ENCODE data around the gene GTF3A.

GTF3A gene

DNA sequence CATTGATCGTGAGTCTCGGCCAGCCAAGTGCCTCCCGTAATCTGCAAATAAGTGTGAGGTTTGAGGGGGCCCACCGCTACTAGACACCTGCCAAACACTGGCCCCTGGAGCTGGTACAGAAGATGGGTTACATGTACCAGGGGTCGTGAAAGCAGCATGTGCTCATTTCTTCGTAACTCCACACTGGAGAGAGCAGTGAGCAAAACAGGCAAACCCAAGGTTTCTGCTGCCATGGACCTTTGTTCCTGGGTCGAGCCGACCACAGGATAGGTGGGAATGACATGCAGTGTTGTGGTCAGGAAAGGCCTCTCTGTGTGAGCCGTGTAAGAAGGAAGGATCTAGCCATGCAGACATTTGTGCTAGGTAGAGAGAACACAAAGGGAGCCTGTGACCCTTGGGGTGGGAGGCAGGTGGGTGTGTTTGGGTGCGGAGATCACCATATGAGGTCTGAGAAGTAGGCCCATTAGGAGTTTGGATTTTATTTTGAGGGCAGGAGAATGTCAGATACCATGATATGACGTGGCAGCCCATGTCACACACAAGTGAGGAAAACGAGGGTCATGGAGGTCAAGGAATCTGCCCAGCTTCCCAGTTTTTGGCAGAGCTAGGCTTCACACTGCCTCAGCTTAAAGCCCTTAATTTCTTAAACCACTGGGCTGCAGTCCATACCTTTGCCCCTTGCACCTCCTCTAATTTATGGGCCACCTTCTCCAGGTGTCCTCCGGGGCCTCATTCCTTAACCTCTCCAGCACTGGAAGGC, 919 bp downstream of the GTF3A start:
- Mint-ChIP-seq H3K4me3 (peak overlapping the region; percentile 85), H3K36me3 (peaks cover 65% of the 10 kb centered on the region), H3K9me3 (no peaks in the 10 kb centered on the region), H3K27ac (peak overlapping the region; percentile 92), H3K4me1 (peaks cover 48% of the 10 kb centered on the region)
- ATAC-seq (peak; percentile 0), DNase-seq (ENCODE audit: low spot score in 2 of 2) (no peak)

DNA sequence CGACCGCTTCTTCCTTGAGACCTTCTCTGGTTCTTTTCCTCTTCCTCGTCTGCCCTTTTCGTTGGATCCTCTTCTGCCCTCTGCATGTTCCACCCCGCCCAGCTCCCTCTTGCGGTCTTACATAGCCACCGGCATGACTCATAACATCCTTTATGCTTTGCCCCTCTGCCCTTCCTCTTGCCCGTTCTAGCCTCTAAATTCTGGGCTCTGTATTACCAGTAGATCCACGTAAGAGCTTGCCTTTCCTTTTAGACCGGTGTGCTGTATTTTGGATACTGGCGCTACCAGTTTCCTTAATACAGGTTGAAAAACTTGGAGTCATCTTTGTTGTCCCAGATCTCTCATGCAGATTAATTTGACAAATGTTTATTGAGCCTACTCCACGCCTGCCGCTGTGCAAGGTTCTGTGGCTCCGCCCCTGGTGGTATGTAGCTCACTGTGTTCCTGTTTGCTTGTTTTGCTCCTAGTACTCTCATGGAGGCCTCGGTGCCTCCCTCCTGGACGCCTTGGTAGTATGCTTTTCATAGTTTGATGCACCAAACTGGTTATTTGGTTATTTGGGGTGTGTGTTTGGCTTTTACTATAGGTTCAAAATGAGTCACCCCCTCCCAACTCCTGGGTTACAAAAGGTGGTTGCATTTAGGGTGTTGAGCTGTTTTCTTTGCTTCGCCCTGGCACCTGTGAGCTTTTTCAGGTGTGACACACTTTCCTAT, 1.7 kb downstream of the GTF3A start:
- Mint-ChIP-seq H3K4me1 (peaks cover 51% of the 10 kb centered on the region), H3K36me3 (peaks cover 73% of the 10 kb centered on the region), H3K4me3 (peak overlapping the region; percentile 85), H3K27ac (peak overlapping the region; percentile 92), H3K9me3 (no peaks in the 10 kb centered on the region)
- peak; percentile 78 for ATAC-seq
- peak; percentile 44 to 84 for DNase-seq (ENCODE audit: low spot score in 2 of 2)

DNA sequence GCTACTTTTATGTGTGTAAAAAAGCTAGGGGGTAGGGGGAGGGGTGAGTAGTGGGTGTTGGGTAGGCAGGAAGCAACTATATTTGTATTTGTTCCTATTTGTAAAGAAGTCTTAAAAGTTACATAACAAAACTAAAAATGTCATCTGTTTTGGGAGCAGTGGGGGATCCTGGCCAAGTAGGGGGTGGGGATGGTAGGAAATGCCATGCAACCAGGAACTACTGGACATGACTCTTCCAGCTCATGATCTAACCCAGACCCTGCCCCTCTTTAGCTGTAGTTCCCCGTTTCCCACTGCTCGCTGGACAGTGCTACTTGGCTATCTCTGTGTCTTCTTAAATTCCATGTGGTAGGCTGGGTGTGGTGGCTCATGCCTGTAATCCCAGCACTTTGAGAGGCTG, 3.2 kb downstream of the GTF3A start:
- Mint-ChIP-seq H3K9me3 (no peaks in the 10 kb centered on the region), H3K4me1 (peaks cover 64% of the 10 kb centered on the region), H3K27ac (peak overlapping the region; percentile 92), H3K36me3 (peaks cover 83% of the 10 kb centered on the region), H3K4me3 (peak overlapping the region; percentile 85)
- ATAC-seq (no peak), DNase-seq (ENCODE audit: low spot score in 2 of 2) (no peak)

DNA sequence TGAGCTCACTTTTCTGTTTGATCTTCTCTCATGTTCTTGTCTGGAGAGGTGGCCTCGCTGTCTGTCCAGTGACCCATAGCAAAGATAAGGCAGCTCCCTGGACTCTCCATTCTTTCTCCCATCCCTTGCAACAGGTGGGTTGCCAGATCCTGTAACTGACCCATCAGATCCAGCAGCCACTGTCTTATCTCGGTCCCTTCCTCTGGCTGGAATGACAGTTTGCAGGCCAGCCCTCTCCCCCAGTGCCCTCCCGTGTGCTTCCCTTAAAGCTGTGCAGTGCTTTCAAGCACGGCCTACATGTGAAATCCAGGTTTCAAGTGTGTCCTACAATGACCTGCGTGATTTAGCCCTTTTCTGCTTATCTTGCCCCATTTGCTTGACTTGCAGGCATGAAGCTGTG, 3.7 kb downstream of the GTF3A start:
- DNase-seq (ENCODE audit: low spot score in 2 of 2): no peak
- Mint-ChIP-seq H3K36me3 (peaks cover 85% of the 10 kb centered on the region), H3K4me3 (peak overlapping the region; percentile 85), H3K27ac (peak overlapping the region; percentile 92), H3K4me1 (peaks cover 63% of the 10 kb centered on the region), H3K9me3 (no peaks in the 10 kb centered on the region)
- no peak for ATAC-seq

DNA sequence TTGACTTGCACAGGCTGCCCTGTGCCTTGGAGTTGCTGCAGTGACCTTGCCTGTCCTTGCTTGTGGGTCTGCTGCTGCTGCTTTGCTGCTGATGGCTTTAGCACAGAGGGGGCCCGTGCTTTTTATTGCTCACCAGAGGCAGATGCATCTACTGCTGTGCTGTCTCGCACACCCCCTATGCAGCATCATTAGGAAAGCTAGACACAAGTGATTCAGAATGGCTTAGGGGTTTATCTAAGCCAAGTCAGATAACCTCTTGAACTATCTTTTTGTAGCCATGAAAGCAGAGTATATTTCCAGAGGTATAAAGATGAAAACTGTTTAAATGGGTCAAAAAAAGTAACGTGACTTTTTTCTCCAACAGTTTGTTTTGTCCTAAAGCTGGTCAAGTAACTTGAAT, 7.8 kb downstream of the GTF3A start:
- ATAC-seq: peak; percentile 55
- Mint-ChIP-seq H3K36me3 (peaks cover 100% of the 10 kb centered on the region), H3K4me3 (peak overlapping the region; percentile 15), H3K4me1 (peaks cover 39% of the 10 kb centered on the region), H3K27ac (peak overlapping the region; percentile 82), H3K9me3 (no peaks in the 10 kb centered on the region)
- no peak for DNase-seq (ENCODE audit: low spot score in 2 of 2)

DNA sequence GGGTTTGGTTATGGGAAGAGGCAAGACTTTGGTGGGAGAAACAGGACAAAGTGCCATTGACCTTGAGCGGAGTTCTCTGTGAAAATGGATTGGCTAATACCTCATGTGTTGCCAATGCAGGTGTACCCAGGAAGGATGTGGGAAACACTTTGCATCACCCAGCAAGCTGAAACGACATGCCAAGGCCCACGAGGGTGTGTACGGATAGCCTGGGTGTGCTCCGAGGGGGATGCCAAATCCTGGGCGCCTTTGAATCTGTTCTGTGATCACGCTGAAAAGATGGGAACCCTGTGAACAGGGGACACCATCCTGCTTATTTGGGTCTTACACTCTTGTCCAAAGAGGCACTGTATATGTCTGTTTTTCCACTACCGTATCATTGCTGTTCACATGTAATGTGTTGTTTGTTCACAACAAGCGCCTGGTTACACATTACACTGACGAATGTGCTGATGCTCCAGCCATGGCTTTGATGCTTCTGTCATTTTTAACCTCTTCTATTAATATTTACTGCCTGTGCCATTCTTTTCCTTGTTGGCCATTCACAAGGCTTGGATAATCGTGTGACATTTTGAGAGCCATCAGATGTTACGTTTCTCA, 8.3 kb downstream of the GTF3A start:
- Mint-ChIP-seq H3K4me3 (peak overlapping the region; percentile 15), H3K4me1 (peaks cover 39% of the 10 kb centered on the region), H3K36me3 (peaks cover 100% of the 10 kb centered on the region), H3K27ac (peak overlapping the region; percentile 82), H3K9me3 (no peaks in the 10 kb centered on the region)
- ATAC-seq (peak; percentile 28), DNase-seq (ENCODE audit: low spot score in 2 of 2) (no peak)

DNA sequence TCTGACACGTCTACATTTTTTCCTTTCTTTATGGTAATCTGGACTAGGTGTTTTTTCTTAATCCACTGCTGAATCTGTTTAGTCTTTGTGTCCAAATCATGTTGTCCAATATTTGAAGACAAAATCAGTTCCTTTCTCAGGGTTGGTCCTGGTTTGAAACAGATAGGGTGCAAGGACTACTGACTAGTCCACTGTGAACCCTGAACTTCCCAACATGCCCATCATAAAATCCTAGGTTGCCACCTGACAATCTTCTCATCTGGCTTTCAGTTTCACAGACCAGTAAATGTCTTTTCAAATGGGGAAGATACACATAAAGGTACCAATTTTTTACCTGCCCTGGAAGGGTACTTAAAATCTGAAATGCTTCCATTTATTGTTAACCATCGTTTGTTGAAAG, 12.7 kb downstream of the GTF3A start:
- H3K27ac Mint-ChIP-seq: no peak overlapping the region
- no peak for ATAC-seq
- peaks cover 47% of the 10 kb centered on the region for H3K4me1 Mint-ChIP-seq
- no peak for DNase-seq (ENCODE audit: low spot score in 2 of 2)
- no peak overlapping the region for H3K4me3 Mint-ChIP-seq
- H3K36me3 Mint-ChIP-seq: peaks cover 87% of the 10 kb centered on the region
- no peaks in the 10 kb centered on the region for H3K9me3 Mint-ChIP-seq

DNA sequence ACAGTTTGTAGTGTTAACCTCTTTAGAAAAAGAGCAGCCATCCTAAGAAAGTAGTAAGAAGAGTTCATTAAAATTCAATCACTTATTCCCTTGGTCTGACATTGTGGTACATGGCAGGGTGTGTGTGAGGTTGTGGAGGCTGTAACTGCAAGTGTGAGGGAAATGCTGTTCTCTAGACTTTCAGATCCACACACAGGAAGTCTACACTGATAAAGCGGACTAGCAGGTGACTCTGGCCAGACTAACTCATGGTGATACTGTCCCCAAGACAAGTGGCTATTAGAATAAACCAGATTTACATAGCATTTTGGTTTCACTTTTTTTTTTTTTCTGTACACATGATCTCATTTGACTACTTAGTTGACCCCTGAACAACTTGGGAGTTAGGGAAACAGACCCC, 16.0 kb downstream of the GTF3A start:
- H3K36me3 Mint-ChIP-seq: peaks cover 60% of the 10 kb centered on the region
- peak; percentile 46 for ATAC-seq
- H3K4me3 Mint-ChIP-seq: no peak overlapping the region
- no peaks in the 10 kb centered on the region for H3K9me3 Mint-ChIP-seq
- peaks cover 48% of the 10 kb centered on the region for H3K4me1 Mint-ChIP-seq
- H3K27ac Mint-ChIP-seq: peak overlapping the region; percentile 73
- DNase-seq (ENCODE audit: low spot score in 2 of 2): no peak

DNA sequence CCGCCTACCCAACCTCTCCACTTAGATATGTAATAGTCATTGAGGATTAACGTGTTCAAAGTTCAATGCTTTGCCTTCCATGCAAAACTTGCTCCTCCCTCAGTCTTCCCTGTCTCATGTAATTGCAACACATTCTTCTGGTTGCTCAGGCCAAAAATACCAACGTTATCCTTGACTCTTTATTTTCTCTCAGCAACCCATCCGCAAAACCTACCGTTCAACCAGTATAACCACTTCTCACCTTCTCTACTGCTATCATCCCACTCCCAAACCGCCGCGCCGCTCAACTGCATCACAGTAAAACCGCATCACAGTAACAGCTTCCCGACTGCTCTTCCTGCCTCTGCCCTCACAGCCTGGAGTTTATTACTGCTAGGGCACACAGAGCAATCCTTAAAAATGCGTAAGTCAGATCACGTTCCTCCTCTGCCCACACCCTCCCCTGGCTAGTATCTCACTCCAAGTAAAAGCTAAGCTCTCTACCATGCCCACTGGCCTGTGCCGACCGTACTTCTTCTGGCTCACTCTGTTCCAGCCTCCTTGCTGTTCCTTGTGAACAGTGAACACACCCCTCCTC, 17.7 kb downstream of the GTF3A start:
- peaks cover 42% of the 10 kb centered on the region for H3K36me3 Mint-ChIP-seq
- peaks cover 54% of the 10 kb centered on the region for H3K4me1 Mint-ChIP-seq
- peak overlapping the region; percentile 50 for H3K4me3 Mint-ChIP-seq
- DNase-seq (ENCODE audit: low spot score in 2 of 2) (no peak), ATAC-seq (peak; percentile 55)
- no peaks in the 10 kb centered on the region for H3K9me3 Mint-ChIP-seq
- H3K27ac Mint-ChIP-seq: peak overlapping the region; percentile 57

DNA sequence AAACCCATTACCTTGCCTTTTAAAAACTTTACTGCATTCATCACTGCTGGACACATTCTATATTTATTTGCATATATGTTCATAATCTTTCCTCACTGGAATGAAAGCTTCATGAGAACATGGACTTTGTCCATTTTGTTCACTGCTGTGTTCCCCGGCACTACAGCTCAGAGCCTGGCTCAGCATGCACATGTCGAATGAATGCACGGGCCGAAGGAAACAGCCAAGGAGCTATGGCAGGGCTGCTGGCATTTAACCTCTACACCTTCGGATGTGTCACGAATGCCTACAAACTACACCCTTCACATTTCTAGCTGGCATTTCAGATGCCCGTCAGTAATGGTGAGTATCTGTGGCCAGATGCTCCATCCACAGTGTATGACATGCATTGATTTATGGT, 18.4 kb downstream of the GTF3A start:
- H3K4me3 Mint-ChIP-seq: peak overlapping the region; percentile 50
- no peaks in the 10 kb centered on the region for H3K9me3 Mint-ChIP-seq
- DNase-seq (ENCODE audit: low spot score in 2 of 2) (no peak), ATAC-seq (no peak)
- H3K27ac Mint-ChIP-seq: peak overlapping the region; percentile 57
- H3K4me1 Mint-ChIP-seq: peaks cover 55% of the 10 kb centered on the region
- H3K36me3 Mint-ChIP-seq: peaks cover 36% of the 10 kb centered on the region

DNA sequence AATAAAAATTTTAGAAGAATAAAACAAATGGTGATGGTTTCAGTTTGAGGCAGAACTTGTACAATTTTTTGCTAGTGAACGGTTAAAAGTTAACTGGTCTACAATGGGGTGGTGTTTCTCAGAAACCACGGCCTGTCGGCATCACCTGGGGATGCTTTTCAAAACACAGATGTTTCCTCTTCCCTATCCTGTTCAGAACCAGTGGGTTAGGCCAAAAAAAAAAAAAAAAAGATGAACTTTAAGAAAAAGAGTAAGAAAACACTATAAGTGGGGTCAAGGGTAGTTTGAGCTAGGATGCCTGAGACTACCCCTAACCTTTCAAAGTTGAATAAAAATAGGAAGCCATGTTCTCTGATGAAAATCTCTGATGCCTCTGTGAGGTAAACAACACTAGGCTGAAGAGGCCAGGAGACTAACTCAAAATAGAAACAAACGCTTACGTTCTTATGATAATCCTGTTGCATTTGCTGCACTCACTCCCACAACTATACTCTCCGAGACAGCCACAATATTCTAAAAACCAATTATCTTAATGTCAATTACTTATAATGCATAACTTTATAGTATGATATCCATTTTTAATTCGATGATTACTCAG, 22.7 kb downstream of the GTF3A start:
- ATAC-seq (no peak), DNase-seq (ENCODE audit: low spot score in 2 of 2) (no peak)
- Mint-ChIP-seq H3K36me3 (peaks cover 32% of the 10 kb centered on the region), H3K4me1 (peaks cover 58% of the 10 kb centered on the region), H3K9me3 (no peaks in the 10 kb centered on the region), H3K4me3 (peak overlapping the region; percentile 86), H3K27ac (peak overlapping the region; percentile 93)

DNA sequence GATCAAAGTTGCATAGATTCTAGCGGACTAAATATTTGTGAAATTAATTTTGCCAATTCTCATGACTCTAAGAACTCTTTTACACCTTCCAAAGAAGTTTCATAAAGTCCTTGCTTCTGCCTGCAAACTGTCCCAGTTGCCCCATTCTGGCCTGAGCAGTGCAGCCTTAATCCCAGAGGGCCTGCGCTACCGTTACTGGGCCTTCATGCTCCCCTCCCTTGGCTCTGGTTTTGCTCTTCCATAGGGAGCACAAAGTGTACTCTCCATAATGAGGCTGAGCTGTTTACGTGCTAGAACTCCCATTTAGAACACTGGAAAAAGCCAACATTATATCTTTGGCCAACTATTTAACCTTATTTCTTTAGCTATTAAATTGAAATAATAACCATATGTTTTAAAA, 23.9 kb downstream of the GTF3A start:
- no peak for ATAC-seq
- Mint-ChIP-seq H3K4me1 (peaks cover 52% of the 10 kb centered on the region), H3K9me3 (no peaks in the 10 kb centered on the region)

DNA sequence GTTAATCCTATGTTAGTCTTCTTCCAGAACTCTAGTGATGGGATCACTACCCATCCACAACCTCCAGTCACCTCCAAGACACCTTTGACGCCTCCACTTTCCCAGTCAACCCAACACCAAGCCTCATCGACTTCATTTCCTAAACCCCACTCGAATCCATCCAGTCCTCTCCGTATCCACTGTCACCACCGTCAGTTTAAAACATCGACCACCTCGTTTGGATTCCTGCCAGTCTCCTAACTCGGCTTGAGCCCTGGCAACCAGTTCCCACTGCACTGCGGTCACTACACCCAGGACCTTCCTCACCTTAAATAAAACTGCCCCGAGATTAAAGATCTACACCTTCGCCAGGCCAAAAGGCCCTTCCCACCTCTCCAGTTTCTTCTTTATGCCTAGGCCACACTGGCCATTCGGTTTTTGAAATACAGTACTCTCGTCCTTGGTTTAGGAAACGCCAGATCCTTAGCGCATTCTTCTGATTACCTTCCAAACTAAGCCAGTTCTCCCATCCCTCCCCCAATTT, 24.7 kb downstream of the GTF3A start:
- no peaks in the 10 kb centered on the region for H3K9me3 Mint-ChIP-seq
- DNase-seq (ENCODE audit: low spot score in 2 of 2) (no peak), ATAC-seq (no peak)
- H3K27ac Mint-ChIP-seq: peak overlapping the region; percentile 98
- H3K36me3 Mint-ChIP-seq: peaks cover 32% of the 10 kb centered on the region
- H3K4me3 Mint-ChIP-seq: peak overlapping the region; percentile 86
- peaks cover 52% of the 10 kb centered on the region for H3K4me1 Mint-ChIP-seq

More for the DNA sequence above, 23.9 kb downstream of the GTF3A start:
- Mint-ChIP-seq H3K27ac (peak overlapping the region; percentile 98), H3K4me3 (peak overlapping the region; percentile 86), H3K36me3 (peaks cover 32% of the 10 kb centered on the region)
- DNase-seq (ENCODE audit: low spot score in 2 of 2): no peak

DNA sequence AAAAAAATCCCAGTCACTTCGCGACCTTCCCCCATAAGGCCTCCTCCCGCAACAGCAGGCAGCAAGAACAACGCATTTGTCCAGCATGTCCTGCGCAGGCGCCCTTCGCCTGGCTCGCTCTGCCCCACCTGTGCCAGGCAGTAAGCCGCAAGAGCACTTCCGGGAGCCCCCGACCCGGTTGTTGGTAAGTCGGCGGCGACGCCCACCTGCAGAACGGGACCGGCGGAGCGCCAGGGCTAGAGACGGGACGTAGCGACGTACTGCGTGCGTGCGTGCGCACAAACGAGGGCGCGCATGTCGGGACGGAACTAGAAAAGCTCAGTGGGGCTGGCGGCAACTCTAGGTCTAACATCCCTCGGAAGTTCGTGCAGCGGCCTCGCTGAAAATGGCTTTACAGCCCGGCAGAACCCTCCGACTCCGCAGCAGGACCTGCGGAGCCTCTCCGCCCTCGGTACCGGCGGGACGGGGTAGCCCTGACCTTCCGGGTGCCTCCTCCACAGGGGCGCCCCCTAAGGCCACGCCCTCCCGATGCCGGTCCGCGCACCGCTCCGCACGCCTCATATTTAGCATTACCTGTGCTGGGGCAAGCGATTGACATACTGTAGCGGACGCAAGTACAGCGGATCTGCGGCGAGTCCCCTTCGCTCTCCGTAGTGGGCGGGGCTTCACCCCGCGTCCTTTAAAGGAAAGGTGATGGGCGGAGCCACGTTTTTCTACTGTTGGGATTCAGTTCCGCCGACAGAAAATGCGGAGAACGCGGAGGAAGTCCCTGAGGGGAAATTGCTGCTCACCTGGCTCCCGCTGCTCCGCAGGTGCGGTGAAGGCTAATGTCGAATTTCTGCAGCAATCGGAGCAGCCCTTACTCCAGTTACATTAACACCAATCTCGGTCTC, 25.8 kb downstream of the GTF3A start, which contains the start of gene MTIF3:
MTIF3 (minus strand) TSS at position 629 of the 893 bp plus-strand sequence. CDS start 10,116 bp downstream, outside the sequence.
- Mint-ChIP-seq H3K36me3 (peaks cover 26% of the 10 kb centered on the region), H3K9me3 (no peaks in the 10 kb centered on the region)
- ATAC-seq: peak; percentile 92

More for the DNA sequence above, 25.8 kb downstream of the GTF3A start, which contains the start of gene MTIF3:
- Mint-ChIP-seq H3K27ac (peak within 1 kb of the TSS; percentile 98), H3K4me3 (peak within 1 kb of the TSS; percentile 86), H3K4me1 (peaks cover 52% of the 10 kb centered on the region)
- DNase-seq (ENCODE audit: low spot score in 2 of 2): peak; percentile 91 to 98
